ENCODE results near the gene OR52R1.

DNA sequence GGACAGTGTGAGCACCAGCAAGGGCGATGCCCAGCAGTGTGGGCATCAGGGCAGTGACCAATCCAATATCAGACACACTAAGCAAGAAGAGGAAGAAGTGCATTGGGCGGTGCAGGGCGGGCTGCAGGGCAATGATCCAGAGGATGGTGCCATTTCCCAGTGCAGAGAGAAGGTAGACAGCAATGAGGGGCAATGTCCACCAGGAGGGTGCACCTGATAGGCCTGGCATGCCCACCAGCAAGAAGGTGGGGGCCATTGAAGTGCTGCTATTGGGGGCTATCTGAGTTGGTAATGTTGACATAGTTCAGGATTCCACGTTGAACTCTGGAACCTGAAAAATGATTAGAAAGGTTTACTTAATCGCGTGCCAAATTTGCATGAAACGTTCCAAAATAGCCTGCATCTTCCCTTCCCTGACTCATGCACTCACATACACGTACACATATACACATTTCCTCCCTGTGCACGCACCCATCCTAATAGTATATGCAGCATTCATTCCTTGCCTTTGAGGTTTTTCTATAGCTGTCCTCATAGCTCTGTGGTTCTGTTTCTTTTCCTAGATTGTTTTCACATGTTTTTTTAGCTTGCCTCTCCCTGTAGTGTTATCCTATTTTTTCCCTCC lies 44.8 kb upstream of the OR52R1 start, which contains the start of gene OR51S1:
- TF ChIP-seq, protein P1, sequence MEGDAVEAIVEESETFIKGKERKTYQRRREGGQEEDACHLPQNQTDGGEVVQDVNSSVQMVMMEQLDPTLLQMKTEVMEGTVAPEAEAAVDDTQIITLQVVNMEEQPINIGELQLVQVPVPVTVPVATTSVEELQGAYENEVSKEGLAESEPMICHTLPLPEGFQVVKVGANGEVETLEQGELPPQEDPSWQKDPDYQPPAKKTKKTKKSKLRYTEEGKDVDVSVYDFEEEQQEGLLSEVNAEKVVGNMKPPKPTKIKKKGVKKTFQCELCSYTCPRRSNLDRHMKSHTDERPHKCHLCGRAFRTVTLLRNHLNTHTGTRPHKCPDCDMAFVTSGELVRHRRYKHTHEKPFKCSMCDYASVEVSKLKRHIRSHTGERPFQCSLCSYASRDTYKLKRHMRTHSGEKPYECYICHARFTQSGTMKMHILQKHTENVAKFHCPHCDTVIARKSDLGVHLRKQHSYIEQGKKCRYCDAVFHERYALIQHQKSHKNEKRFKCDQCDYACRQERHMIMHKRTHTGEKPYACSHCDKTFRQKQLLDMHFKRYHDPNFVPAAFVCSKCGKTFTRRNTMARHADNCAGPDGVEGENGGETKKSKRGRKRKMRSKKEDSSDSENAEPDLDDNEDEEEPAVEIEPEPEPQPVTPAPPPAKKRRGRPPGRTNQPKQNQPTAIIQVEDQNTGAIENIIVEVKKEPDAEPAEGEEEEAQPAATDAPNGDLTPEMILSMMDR (IDR thresholded peaks at IDR 0.05), result no peak
- TF ChIP-seq POLR2A (IDR thresholded peaks at IDR 0.05), result no peak

All from uterus (tissue), 2 donors.